ENCODE measurements around the gene RPP40.

The RPP40 gene

GRCh38 chr6:4965562-4966389 lies 38.1 kb downstream of the RPP40 start:
- DNase-seq (ENCODE audit: low read depth in 1 of 2, low spot score in 1 of 2) = no peak
- Histone ChIP-seq H3K27me3 (ENCODE audit: insufficient read depth, poor library complexity, severe bottlenecking) (no peaks in the 10 kb centered on the region), H3K27ac (replicated peaks) (no peak overlapping the region), H3K4me3 (replicated peaks; ENCODE audit: insufficient read depth, low read length) (no peak overlapping the region)
- TF ChIP-seq REST (IDR thresholded peaks at IDR 0.05; ENCODE audit: insufficient replicate concordance, low read depth) (no peak), SPI1 (IDR thresholded peaks at IDR 0.05; ENCODE audit: borderline replicate concordance, low read depth) (no peak), GABPA (IDR thresholded peaks at IDR 0.05; ENCODE audit: low read depth) (no peak), CTCF (IDR thresholded peaks at IDR 0.05; ENCODE audit: insufficient read depth, low read length) (no peak), POLR2AphosphoS5 (IDR thresholded peaks at IDR 0.05; ENCODE audit: low read depth) (no peak)

GRCh38 chr6:4964675-4965561 lies 38.9 kb downstream of the RPP40 start:
- Histone ChIP-seq H3K27ac (replicated peaks) (no peak overlapping the region), H3K4me3 (replicated peaks; ENCODE audit: insufficient read depth, low read length) (no peak overlapping the region), H3K27me3 (ENCODE audit: insufficient read depth, poor library complexity, severe bottlenecking) (no peaks in the 10 kb centered on the region)
- TF ChIP-seq POLR2AphosphoS5 (IDR thresholded peaks at IDR 0.05; ENCODE audit: low read depth) (no peak), GABPA (IDR thresholded peaks at IDR 0.05; ENCODE audit: low read depth) (no peak), CTCF (IDR thresholded peaks at IDR 0.05; ENCODE audit: insufficient read depth, low read length) (no peak), REST (IDR thresholded peaks at IDR 0.05; ENCODE audit: insufficient replicate concordance, low read depth) (no peak), SPI1 (IDR thresholded peaks at IDR 0.05; ENCODE audit: borderline replicate concordance, low read depth) (no peak)
- DNase-seq (ENCODE audit: low read depth in 1 of 2, low spot score in 1 of 2) = no peak

GRCh38 chr6:4962905-4963304 lies 40.9 kb downstream of the RPP40 start:
- TF ChIP-seq REST (IDR thresholded peaks at IDR 0.05; ENCODE audit: insufficient replicate concordance, low read depth) (no peak), GABPA (IDR thresholded peaks at IDR 0.05; ENCODE audit: low read depth) (no peak), SPI1 (IDR thresholded peaks at IDR 0.05; ENCODE audit: borderline replicate concordance, low read depth) (no peak), CTCF (IDR thresholded peaks at IDR 0.05; ENCODE audit: insufficient read depth, low read length) (no peak), POLR2AphosphoS5 (IDR thresholded peaks at IDR 0.05; ENCODE audit: low read depth) (no peak)
- no peak for DNase-seq (ENCODE audit: low read depth in 1 of 2, low spot score in 1 of 2)
- Histone ChIP-seq H3K27me3 (ENCODE audit: insufficient read depth, poor library complexity, severe bottlenecking) (no peaks in the 10 kb centered on the region), H3K27ac (replicated peaks) (no peak overlapping the region), H3K4me3 (replicated peaks; ENCODE audit: insufficient read depth, low read length) (no peak overlapping the region)

Measured in HL-60 (cell line).